ENCODE measurements around the gene TAMALIN.

GRCh38 chr12:51963477-51963876 is 43.3 kb upstream of the TAMALIN start:
- no peak for TF ChIP-seq CTCF (IDR thresholded peaks at IDR 0.05; ENCODE audit: poor library complexity, severe bottlenecking)
- no peak for TF ChIP-seq EP300 (conservative IDR thresholded peaks at IDR 0.05; ENCODE audit: poor library complexity, severe bottlenecking)
- TF ChIP-seq EZH2 (IDR thresholded peaks at IDR 0.05; ENCODE audit: borderline replicate concordance, insufficient read depth, low read length, poor library complexity, severe bottlenecking), result no peak
- no peak for TF ChIP-seq POLR2AphosphoS5 (IDR thresholded peaks at IDR 0.05)
- TF ChIP-seq RAD21 (conservative IDR thresholded peaks at IDR 0.05), result no peak
- TF ChIP-seq TAF1 (IDR thresholded peaks at IDR 0.05; ENCODE audit: low read depth), result no peak
- TF ChIP-seq, protein P1, sequence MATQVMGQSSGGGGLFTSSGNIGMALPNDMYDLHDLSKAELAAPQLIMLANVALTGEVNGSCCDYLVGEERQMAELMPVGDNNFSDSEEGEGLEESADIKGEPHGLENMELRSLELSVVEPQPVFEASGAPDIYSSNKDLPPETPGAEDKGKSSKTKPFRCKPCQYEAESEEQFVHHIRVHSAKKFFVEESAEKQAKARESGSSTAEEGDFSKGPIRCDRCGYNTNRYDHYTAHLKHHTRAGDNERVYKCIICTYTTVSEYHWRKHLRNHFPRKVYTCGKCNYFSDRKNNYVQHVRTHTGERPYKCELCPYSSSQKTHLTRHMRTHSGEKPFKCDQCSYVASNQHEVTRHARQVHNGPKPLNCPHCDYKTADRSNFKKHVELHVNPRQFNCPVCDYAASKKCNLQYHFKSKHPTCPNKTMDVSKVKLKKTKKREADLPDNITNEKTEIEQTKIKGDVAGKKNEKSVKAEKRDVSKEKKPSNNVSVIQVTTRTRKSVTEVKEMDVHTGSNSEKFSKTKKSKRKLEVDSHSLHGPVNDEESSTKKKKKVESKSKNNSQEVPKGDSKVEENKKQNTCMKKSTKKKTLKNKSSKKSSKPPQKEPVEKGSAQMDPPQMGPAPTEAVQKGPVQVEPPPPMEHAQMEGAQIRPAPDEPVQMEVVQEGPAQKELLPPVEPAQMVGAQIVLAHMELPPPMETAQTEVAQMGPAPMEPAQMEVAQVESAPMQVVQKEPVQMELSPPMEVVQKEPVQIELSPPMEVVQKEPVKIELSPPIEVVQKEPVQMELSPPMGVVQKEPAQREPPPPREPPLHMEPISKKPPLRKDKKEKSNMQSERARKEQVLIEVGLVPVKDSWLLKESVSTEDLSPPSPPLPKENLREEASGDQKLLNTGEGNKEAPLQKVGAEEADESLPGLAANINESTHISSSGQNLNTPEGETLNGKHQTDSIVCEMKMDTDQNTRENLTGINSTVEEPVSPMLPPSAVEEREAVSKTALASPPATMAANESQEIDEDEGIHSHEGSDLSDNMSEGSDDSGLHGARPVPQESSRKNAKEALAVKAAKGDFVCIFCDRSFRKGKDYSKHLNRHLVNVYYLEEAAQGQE (IDR thresholded peaks at IDR 0.05; ENCODE audit: borderline replicate concordance), result no peak
- TF ChIP-seq MXI1 (conservative IDR thresholded peaks at IDR 0.05; ENCODE audit: poor library complexity, severe bottlenecking), result no peak
- no peak for TF ChIP-seq SMC3 (conservative IDR thresholded peaks at IDR 0.05; ENCODE audit: poor library complexity)

Measured in neural cell (in vitro differentiated cells).